GM19463 (cell line): ENCODE results near the gene MXRA8.
"Not testable (repeated sequence)": the region's sequence is repeated elsewhere in the genome, so short reads cannot be mapped to it uniquely, and the experiment has no call there.

Experiments
- ATAC-seq: cut with Tn5 transposase; IDR thresholded peaks from one replicate; pipeline ENCODE4 v1.9.1; 2021; ENCODE audit warnings: mild to moderate bottlenecking, moderate library complexity; ENCODE audit not compliant: unreplicated experiment

The MXRA8 gene

DNA sequence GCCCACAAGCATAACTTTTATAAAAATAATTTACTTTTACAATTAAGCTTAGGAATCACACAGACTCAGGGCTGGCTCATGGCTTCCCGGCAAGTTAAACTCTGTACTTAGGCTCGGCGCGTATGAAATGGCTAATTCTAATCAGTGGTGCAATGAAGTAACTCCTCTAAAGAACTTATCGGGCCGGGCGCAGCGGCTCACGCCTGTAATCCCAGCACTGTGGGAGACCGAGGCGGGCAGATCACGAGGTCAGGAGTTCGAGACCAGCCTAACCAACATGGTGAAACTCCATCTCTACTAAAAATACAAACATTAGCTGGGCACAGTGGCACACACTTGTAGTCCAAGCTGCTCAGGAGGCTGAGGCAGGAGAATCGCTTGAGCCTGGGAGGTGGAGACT is 11.7 kb upstream of the MXRA8 start:
- ATAC-seq: not testable (repeated sequence)

DNA sequence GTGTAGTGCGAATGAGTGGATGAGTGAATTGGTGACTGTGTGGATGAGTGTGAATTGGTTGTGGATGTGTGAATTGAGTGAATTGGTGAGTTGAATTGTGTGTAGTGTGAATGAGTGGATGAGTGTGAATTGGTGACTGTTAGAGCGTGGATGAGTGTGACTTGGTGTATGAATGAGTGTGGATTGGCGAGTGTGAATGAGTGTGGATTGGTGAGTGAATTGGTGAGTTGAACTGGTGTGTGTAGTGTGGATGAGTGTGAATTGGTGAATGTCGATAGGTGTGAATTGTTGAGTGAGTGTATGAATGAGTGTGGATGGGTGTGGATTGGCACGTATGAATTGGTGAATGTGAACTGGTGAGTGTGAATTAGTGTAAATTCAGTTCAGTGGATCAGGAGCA is 9.0 kb upstream of the MXRA8 start:
- ATAC-seq: no peak

DNA sequence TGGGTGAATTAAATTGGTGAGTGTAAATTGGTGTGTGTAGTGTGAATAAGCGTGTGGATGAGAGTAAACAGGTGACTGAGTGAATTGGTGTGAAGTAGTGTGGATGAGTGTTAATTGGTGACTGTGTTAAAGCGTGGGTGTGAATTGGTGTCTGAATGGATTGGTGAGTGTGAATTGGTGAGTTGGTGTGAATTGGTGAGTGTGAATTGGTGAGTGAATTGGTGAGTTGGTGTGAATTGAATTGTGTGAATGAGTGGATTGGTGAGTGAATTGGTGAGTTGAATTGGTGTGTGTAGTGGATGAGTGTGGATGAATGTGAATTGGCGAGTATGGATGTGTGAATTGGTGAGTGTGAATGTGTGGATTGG is 8.3 kb upstream of the MXRA8 start:
- ATAC-seq: no peak

DNA sequence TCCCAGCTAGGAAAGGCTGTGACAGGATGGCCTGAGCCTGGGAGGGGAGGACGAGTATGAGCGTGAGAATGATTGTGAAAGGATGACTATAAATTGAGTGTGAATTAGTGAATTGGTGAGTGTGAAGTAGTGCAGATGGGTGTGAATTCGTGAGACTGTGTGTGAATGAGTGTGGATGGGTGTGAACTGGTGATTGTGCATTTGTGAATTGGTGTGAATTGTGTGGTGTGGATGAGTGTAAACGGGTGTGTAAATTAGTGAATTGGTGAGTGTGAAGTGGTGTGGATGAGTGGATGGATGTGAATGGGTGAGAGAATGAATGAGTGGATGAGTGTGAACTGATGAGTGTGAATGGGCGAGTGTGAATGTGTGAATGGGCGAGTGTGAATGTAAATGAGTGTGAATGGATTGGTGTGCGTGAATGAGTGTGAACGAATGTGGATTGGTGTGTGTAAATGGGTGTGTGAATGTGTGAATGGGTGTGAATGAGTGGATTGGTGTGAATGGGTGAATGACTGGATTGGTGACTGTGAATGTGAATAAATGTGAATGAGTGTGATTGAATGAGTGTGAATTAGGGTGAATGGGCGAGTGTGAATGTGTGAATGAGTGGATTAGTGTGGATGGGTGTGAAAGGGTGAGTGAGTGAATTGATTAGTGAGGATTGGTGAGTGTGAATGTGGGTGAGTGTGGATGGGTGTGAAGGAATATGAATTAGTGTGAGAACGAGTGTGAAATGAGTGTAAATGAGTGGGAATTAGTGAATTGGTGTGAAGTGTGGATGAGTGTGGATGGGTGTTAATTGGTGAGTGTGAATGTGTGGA is 7.7 kb upstream of the MXRA8 start:
- ATAC-seq: no peak

DNA sequence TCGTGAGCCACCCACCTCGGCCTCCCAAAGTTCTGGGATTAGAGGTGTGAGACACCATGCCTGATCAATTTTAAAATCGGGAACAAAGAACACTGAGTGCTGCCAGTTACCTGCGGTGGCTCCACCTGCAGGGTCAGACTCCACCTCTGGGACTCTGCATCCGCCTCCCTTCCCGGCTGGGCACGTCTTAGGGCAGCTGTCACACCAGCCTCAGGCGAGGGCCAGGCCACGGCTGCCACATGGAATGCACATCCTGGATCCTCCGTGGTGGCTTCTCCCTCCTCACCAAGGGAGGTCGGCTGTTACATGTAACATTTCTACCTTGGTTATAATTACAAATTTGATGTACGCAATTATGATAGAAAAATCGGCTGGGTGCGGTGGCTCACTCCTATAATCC is 5.9 kb upstream of the MXRA8 start:
- ATAC-seq: no peak

DNA sequence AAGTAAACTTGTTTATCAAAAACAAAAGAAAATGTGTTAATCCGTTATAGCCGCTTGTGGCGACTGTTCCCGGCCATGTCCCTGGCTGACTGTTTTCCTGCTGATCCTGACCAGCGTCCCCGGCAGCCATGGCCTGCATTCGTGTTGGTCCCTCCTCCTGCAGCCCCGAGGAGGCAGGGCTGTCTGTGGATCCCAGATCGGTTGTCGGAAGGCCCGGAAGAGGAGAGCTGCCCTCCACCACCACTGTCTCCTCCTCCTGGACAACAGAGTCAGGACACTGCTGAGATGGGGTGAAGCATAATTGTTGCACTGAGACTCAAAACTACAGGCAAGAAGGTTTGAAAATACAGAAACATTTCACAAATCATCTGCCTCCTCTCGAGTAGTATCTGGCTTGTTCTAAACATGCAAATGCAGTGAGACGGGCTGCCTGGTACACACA is 3.6 kb upstream of the MXRA8 start:
- ATAC-seq: no peak

DNA sequence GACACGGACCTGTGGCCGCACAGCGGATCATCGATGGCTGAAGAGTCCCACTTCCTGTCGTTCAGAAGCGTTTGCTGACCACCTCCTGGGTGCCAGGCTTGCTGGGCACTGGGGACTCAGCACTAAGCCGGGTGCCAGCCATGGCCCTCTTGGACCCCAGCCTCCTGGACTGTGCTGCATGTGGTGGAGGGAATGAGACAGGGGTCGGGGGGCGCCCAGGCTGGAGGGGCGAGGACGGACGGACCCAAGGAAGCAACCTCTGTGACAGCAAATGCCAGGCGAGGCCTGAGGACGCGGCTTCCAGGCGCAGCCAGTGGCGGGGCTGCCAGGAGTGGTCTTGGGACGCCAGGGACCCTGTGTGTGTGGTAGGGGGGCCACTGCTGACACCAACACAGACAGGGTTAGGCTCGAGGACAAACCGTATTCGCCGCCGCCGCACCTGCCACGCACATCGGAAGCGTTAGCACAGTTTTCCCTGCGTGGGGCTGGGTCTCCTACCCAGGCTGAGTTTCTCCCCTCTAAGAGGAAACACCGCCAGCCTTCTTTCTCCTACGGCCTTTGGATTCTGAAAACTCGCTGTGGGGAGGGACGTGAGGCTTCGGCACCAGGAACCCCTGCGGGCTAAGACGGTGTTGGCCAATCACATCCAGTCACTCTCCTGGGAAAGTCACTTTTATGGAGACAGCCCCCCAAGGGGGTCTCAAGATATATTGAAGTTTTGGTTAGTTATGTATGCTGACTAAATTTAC is 3.1 kb upstream of the MXRA8 start:
- ATAC-seq: no peak

DNA sequence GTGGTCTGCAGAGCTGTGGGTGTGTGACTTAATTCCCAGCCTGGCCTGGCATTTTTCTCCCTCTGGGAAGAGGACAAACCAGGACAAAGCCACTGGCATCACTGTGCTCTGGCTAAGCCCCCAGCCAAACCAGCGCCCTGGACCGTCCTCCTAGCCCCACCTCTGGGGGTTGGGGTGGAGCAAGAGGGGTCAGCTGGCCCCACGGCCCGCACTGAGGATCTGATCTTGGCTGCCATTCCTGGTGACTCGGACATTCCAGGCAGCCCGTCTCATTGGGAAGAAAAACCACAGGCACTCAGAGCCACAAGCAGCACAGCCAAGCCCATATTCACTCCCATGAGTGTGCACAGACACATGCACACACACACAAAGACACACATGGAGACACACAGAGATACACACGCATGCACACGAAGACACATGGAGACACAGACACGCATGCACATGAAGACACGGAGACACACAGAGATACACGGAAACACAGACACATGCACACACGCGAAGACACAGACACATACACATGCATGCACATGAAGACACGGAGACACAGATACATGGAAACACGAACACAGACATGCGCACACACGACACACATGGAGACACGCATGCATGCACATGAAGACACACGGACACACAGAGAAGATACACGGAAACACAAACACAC is 2.3 kb upstream of the MXRA8 start:
- no peak for ATAC-seq

DNA sequence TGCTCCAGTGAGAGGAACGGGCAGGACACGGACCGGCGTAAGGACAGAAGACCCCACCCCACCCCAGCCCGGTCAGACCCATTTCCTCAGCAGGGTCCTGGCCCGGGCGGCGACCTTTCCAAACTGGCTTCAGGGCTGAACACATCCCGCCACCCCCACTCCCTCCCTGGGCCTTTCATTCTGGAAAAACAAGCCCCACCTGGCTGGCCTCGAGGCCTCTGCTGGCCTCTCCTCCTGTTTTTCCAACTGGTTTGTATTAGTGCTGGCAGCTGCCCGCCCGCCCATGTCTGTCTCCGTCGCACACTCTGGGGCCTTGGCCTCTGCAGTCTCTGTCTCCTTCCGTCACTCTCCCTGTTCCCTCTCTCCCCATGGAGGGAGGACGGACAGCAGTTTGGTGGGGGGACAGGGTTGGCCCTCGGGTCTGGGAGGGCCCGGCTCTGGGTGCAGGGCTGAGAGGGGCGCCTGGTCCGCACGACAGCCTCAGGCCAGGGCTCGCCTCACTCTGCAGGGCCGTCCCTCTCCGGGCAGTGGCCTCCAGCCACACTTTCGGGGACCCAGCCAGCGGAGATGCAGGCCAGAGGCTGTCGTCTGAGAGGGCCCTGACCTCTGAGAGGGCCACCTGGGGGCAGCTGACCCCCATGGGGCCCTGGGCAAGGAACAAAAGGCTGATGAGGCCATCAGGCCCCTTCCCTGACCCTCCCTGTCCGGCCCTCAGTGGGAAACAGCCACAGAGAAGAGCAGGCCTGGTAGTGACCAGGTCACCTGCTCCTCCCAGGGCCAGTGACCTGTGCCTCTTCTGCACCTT is 1.5 kb upstream of the MXRA8 start:
- no peak for ATAC-seq

DNA sequence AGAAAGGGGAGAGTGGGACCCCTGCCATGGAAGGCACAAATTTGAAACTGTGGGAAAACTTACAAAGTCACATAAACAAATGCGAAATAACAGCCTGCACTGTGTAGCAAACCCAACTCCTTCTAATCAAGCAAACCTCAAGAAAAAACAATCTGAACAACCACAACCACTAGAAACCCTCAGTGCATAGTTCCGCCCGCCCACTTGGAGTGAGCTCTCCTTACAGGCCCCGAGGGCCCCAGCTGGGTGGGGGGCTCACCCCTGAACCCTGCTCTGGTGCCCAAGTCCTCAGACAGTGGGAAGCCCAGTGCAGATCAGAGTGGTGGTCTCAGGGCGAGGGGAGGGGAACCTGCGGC is 931 bp upstream of the MXRA8 start:
- no peak for ATAC-seq

DNA sequence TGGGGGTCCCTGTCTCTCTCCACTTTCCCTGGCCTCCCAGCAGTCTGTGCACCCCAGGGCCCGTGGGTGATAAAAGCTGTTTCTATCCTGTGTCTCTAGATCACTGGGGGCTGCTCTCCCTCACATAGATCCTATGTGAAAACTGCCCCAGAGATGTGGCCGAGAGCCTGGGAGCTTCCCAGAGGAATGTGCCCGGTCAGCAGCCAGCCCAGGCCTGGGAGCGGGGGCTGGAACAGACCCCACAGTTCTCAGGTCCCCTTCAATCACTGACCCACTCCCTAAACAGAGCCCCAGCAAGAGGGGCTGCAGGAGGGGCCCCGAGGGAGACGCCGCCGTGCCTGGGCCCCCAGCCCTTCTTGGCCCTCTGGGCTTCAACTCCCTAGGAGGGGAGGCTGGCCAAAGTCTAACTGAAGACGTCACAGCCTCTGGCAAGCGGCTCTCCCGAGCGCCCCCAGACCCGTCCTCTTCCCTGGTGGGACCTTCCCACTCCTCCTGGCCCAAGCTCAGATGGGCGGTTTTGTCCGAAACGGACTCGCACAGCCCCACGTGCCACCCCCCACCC is 403 bp downstream of the MXRA8 start:
- no peak for ATAC-seq

DNA sequence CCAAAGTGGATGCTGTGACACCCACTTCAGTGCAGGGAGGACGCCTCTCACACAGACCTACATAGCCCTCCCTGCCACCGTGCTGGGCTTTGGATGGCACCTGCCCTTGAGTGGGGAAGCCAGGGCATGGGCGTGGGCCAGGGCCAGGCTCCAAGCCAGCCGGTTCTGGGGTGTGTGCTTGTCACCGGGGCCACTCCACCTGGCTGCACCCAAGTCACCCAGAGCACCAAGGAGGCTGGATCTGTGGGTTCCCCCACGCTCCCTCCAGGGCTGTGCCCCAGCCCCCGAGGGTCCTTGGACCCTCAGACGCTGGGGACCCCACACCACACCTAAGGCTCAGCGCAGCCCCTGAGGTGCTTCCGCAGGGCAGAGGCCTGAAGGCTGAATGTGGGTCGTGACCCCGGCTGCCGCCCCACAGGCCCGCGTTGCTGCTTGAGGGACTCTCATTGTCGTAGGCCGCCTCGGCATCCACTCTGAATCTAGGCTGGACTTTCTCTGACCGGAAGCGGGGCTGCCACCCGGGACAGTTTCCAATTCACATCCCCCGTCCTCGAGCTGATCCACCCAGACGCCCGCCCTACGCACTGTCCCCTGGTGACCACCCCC is 1.5 kb downstream of the MXRA8 start:
- ATAC-seq: no peak

DNA sequence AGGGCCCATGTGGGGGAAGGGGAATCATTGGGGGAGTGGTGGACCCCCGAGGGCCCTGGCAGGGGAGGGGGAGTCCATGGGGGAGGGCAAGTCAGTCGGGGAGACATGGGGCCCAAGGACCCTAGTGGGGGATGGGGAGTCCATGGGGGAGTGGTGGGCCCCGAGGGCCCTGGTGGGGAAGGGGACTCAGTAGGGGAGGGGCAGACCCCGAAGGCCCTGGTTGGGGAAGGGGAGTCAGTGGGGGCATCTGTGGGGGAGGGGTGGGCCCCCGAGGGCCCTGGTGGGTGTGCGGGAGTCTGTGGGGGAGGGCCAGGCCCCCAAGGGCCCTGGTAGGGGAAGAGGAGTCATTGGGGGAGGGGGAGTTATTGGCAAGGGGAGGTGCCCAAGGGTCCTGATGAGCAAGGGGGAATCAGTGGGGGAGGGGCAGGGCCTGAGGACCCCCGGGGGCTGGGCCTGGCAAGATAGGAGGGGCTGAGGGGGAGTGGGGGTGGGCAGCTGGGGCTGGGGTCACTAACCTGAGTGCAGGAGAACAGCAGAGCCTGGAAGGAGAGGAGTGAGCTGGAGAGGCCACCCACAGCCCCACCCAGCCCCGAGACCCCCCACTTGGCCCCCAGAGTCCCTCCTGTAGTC is 2.1 kb downstream of the MXRA8 start:
- ATAC-seq: no peak

DNA sequence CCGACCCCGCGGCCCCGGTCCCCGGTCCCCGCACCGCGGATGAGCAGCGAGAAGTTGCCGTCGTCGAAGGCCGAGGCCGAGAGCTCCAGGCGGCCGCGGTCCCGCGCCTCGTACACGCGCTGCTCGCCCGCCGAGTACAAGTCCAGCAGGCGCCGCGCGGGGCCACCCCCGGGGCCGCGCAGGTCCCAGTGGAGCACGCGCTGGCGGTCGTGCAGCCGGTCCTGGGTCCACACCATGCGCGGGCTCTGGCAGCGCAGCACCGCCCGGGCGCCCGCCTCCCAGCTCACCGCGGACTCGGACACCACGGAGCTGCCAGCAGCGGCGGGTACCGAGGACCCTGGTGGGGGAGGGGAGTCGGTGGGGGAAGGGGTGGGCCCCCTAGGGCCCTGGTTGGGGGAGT is 2.9 kb downstream of the MXRA8 start:
- no peak for ATAC-seq

DNA sequence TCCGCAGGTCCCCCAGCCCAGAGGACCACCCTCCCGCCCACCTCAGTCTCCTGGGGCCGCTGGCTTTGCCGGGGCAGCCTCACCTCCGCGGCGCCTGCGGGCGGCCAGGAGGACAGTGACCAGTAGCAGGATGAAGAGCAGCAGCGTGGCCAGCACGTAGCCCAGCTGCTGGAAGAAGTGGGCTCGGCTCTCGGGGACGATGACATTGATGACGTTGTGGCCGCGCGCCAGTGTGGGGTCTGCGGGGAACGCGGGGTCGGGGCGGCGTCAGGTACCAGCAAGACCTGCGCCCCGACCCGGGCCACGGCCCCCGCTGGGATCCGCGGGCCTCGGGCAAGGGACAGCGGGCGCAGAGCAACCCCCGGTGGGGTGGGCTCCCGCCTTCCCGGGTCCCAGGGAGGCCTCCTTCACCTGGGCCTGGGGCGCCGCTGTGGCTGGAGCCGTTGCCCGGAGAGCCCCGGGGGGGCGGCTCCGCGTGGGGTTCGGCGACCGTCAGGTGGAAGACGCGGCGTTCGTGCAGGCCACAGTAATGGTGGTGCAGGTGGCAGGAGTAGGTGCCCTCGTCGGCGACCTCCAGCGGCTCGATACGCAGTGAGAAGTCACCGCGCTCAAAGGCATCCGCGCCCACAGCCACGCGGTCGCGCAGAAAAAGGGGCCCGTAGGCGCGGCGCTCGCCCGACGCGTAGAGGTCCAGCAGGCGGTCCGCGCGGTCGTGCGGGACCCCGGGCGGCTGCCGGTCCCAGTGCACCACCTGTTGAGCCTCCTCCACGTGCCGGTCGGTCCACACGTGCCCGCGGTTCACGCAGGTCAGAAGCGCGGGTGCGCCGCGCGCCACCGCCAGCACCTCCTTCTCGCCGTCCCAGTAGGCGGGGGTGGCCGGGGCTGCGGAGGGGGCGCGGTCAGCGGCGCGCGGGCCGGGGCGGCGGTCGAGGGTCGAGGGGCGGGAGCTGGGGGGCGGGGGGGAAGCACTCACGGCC is 3.8 kb downstream of the MXRA8 start:
- ATAC-seq: no peak

DNA sequence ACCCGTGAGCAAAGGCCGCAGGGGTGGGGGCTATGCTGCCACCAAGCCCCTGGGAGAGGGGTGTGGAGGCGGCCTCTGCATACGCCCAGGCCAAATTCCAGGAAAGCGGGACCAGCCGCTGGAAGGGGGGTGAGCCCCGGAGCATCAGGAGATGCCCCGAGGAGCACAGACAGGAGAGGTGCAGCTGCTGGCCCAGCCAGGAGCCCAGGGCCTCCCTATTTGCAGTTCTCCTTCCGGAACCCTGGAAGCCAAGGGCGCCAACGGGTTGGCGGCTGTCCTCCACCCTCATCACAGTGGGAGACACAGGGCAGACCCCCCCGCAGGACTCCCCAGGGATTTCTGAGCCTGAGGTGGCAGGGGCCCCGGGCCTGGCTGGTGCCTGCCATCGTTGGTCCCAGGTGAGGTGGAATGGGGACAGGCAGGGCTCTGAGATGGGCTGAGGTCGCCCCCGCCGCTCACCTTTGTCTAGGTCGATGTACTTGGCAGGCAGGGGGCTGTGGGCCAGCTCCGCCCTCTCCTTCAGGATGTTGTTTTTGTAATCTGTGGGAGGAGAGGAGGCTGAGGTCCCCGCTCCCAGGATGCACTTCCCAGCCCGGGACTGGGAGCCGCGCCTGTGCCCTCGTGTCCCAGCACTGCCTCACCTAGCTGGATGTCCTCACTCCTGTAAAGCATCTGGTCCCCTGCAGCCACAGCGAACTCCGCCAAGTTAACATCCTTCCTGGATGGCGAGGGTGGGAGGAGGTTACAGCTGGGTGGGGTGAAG is 4.8 kb downstream of the MXRA8 start:
- ATAC-seq: no peak

DNA sequence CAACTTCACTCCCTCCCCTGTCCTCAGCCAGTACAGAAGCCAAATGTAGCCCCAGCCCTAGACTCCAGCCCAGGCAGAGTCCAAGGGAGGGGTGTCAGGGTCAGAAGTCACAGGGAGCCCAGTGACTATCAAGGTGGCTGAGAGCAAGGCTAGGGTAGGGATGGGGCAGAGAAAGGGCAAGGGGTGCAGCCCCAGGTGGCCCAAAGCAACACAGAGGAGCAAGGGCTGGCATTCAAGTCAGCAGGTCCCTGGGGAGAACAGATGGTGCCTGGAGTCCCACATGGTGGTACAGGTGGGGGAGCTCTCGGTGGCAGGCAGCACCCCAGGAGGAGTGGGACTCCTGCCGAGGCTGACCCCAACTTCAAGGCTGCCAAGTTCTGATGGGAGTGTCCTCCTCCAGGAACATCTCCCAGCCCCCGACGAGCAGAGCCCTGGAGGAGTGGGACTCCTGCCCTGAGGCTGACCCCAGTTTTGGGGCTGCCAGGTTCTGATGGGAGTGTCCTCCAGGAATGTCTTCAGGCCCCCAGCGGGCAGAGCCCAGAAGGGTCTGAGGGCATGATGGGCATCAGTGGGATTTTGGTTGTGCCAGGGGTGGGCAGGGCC is 5.5 kb downstream of the MXRA8 start:
- ATAC-seq: no peak
